SKM-1 (cell line): ENCODE data around the gene SULF2.

Experiments used
- DNase-seq: peaks from one replicate; lab custom pipeline; 2025; ENCODE audit not compliant: unreplicated experiment; lab: John Stamatoyannopoulos, UW

SULF2 gene

GRCh38 chr20:47687095-47687987 lies 97.9 kb downstream of the SULF2 start:
- DNase-seq, result no peak

GRCh38 chr20:47686545-47686944 lies 98.7 kb downstream of the SULF2 start:
- DNase-seq, result no peak

- DNase-seq, result no peak
Observed at GRCh38 chr20:47684306-47685080, 100.8 kb downstream of the SULF2 start.

GRCh38 chr20:47682916-47683315 lies 102.4 kb downstream of the SULF2 start:
- no peak for DNase-seq

GRCh38 chr20:47682028-47682783 lies 103.1 kb downstream of the SULF2 start:
- DNase-seq, result no peak

GRCh38 chr20:47680804-47681529 lies 104.3 kb downstream of the SULF2 start:
- DNase-seq, result no peak

GRCh38 chr20:47679462-47679861 lies 105.8 kb downstream of the SULF2 start:
- DNase-seq, result no peak

- no peak for DNase-seq
Observed at GRCh38 chr20:47678536-47678935, 106.7 kb downstream of the SULF2 start.

- peak; percentile 4 for DNase-seq
Observed at GRCh38 chr20:47677635-47678453, 107.4 kb downstream of the SULF2 start.

- DNase-seq, result no peak
Observed at GRCh38 chr20:47676912-47677634, 108.2 kb downstream of the SULF2 start.

GRCh38 chr20:47676219-47676721 lies 109.0 kb downstream of the SULF2 start:
- no peak for DNase-seq

GRCh38 chr20:47675190-47676142 lies 109.8 kb downstream of the SULF2 start:
- no peak for DNase-seq

- DNase-seq, result no peak
Observed at GRCh38 chr20:47674686-47675085, 110.6 kb downstream of the SULF2 start.

GRCh38 chr20:47674145-47674544 lies 111.1 kb downstream of the SULF2 start:
- DNase-seq, result no peak

GRCh38 chr20:47673671-47673955 lies 111.7 kb downstream of the SULF2 start:
- no peak for DNase-seq

- no peak for DNase-seq
Observed at GRCh38 chr20:47672886-47673670, 112.2 kb downstream of the SULF2 start.

- no peak for DNase-seq
Observed at GRCh38 chr20:47672166-47672565, 113.1 kb downstream of the SULF2 start.
